ENCODE results near the gene IGF1.

IGF1 gene

GRCh38 chr12:102478405-102479098, 1.8 kb downstream of the IGF1 start:
- Histone ChIP-seq H3K4me3 (ENCODE audit: low read depth in 1 of 2, low read length in 1 of 2) (no peak overlapping the region), H3K27me3 (peaks cover 34% of the 10 kb centered on the region), H3K27ac (no peak overlapping the region), H3K4me1 (ENCODE audit: control insufficient read depth in 1 of 2, insufficient read depth in 1 of 2, low read depth in 1 of 2, low read length in 1 of 2) (no peaks in the 10 kb centered on the region), H3K9me3 (no peaks in the 10 kb centered on the region), H3K36me3 (no peaks in the 10 kb centered on the region)
- no peak for TF ChIP-seq CTCF (IDR thresholded peaks at IDR 0.05)

- no peaks in the 10 kb centered on the region for H3K4me1 ChIP-seq (ENCODE audit: control insufficient read depth in 1 of 2, insufficient read depth in 1 of 2, low read depth in 1 of 2, low read length in 1 of 2)
- H3K27me3 ChIP-seq = peaks cover 25% of the 10 kb centered on the region
- no peak overlapping the region for H3K27ac ChIP-seq
These were observed 5.0 kb downstream of the IGF1 start for GRCh38 chr12:102475355-102475754.

GRCh38 chr12:102474438-102475064, 5.8 kb downstream of the IGF1 start:
- H3K36me3 ChIP-seq = no peaks in the 10 kb centered on the region
- no peak overlapping the region for H3K27ac ChIP-seq
- no peak for TF ChIP-seq CTCF (IDR thresholded peaks at IDR 0.05)
- no peaks in the 10 kb centered on the region for H3K9me3 ChIP-seq
- H3K4me3 ChIP-seq (ENCODE audit: low read depth in 1 of 2, low read length in 1 of 2) = no peak overlapping the region
- H3K4me1 ChIP-seq (ENCODE audit: control insufficient read depth in 1 of 2, insufficient read depth in 1 of 2, low read depth in 1 of 2, low read length in 1 of 2) = no peaks in the 10 kb centered on the region
- H3K27me3 ChIP-seq = peaks cover 17% of the 10 kb centered on the region

More at GRCh38 chr12:102475355-102475754, 5.0 kb downstream of the IGF1 start:
- Histone ChIP-seq H3K36me3 (no peaks in the 10 kb centered on the region), H3K9me3 (no peaks in the 10 kb centered on the region), H3K4me3 (ENCODE audit: low read depth in 1 of 2, low read length in 1 of 2) (no peak overlapping the region)
- TF ChIP-seq CTCF (IDR thresholded peaks at IDR 0.05) = no peak

GRCh38 chr12:102472496-102472895, 7.9 kb downstream of the IGF1 start:
- H3K27me3 ChIP-seq = peaks cover 3% of the 10 kb centered on the region
- H3K27ac ChIP-seq = no peak overlapping the region
- no peaks in the 10 kb centered on the region for H3K4me1 ChIP-seq (ENCODE audit: control insufficient read depth in 1 of 2, insufficient read depth in 1 of 2, low read depth in 1 of 2, low read length in 1 of 2)
- H3K36me3 ChIP-seq = no peaks in the 10 kb centered on the region
- H3K4me3 ChIP-seq (ENCODE audit: low read depth in 1 of 2, low read length in 1 of 2) = no peak overlapping the region
- no peak for TF ChIP-seq CTCF (IDR thresholded peaks at IDR 0.05)
- no peaks in the 10 kb centered on the region for H3K9me3 ChIP-seq

GRCh38 chr12:102471556-102471955, 8.8 kb downstream of the IGF1 start:
- no peaks in the 10 kb centered on the region for H3K9me3 ChIP-seq
- no peak overlapping the region for H3K4me3 ChIP-seq (ENCODE audit: low read depth in 1 of 2, low read length in 1 of 2)
- no peak for TF ChIP-seq CTCF (IDR thresholded peaks at IDR 0.05)
- no peaks in the 10 kb centered on the region for H3K4me1 ChIP-seq (ENCODE audit: control insufficient read depth in 1 of 2, insufficient read depth in 1 of 2, low read depth in 1 of 2, low read length in 1 of 2)
- H3K36me3 ChIP-seq = no peaks in the 10 kb centered on the region
- H3K27me3 ChIP-seq = peaks cover 3% of the 10 kb centered on the region
- no peak overlapping the region for H3K27ac ChIP-seq
